ENCODE results near the gene PLPP3.
A peak's percentile ranks its signal among the peaks of the same experiment; 100 is the strongest.

PLPP3 gene

GRCh38 chr1:56446531-56447098 is 132.7 kb downstream of the PLPP3 start (continued):
- TF ChIP-seq ZNF600 (tag by site-specific recombination; IDR thresholded peaks at IDR 0.05) (peak; percentile 48; the same call in 1 of the 2 replicates), ZNF544 (tag by site-specific recombination; IDR thresholded peaks at IDR 0.05) (no peak), HIC1 (tag by site-specific recombination; IDR thresholded peaks at IDR 0.05) (no peak), MEIS1 (CRISPR knock-in tag; IDR thresholded peaks at IDR 0.05; ENCODE audit: borderline replicate concordance) (no peak), ZNF529 (tag by site-specific recombination; IDR thresholded peaks at IDR 0.05; ENCODE audit: insufficient replicate concordance) (no peak), ZNF133 (tag by site-specific recombination; IDR thresholded peaks at IDR 0.05) (no peak), YY1 (tag by site-specific recombination; IDR thresholded peaks at IDR 0.05) (no peak), SP2 (tag by site-specific recombination; IDR thresholded peaks at IDR 0.05) (no peak), TRIM28 (IDR thresholded peaks at IDR 0.05; ENCODE audit: borderline replicate concordance, low read length) (no peak), ZNF18 (tag by site-specific recombination; IDR thresholded peaks at IDR 0.05) (no peak), ZNF354C (tag by site-specific recombination; IDR thresholded peaks at IDR 0.05; ENCODE audit: borderline replicate concordance, low read depth) (no peak), KLF10 (tag by site-specific recombination; IDR thresholded peaks at IDR 0.05) (0 out of 2 replicates have a peak, but pooled peaks have one; percentile 15), ZNF610 (tag by site-specific recombination; IDR thresholded peaks at IDR 0.05; ENCODE audit: borderline replicate concordance) (no peak), ZNF670 (tag by site-specific recombination; IDR thresholded peaks at IDR 0.05; ENCODE audit: low read depth) (no peak), PRDM10 (tag by site-specific recombination; IDR thresholded peaks at IDR 0.05) (peak; percentile 79), ZNF560 (tag by site-specific recombination; IDR thresholded peaks at IDR 0.05; ENCODE audit: borderline replicate concordance) (no peak), ZSCAN16 (tag by site-specific recombination; IDR thresholded peaks at IDR 0.05) (no peak), ZEB2 (tag by site-specific recombination; IDR thresholded peaks at IDR 0.05) (peak; percentile 63; the same call in 1 of the 2 replicates), WT1 (tag by site-specific recombination; IDR thresholded peaks at IDR 0.05) (peak; percentile 98), ZNF398 (tag by site-specific recombination; IDR thresholded peaks at IDR 0.05) (no peak), ZNF335 (tag by site-specific recombination; conservative IDR thresholded peaks at IDR 0.05) (no peak), ZNF341 (tag by site-specific recombination; IDR thresholded peaks at IDR 0.05; ENCODE audit: low read depth) (0 out of 2 replicates have a peak, but pooled peaks have one; percentile 17), ZNF514 (tag by site-specific recombination; IDR thresholded peaks at IDR 0.05) (no peak), ZNF48 (tag by site-specific recombination; IDR thresholded peaks at IDR 0.05) (no peak), ZBTB17 (tag by site-specific recombination; IDR thresholded peaks at IDR 0.05) (no peak), ZBTB7A (tag by site-specific recombination; IDR thresholded peaks at IDR 0.05; ENCODE audit: low read depth) (no peak), ZNF404 (tag by site-specific recombination; IDR thresholded peaks at IDR 0.05) (no peak), ZNF248 (tag by site-specific recombination; IDR thresholded peaks at IDR 0.05) (no peak), ZNF146 (tag by site-specific recombination; IDR thresholded peaks at IDR 0.05) (no peak), ZNF843 (tag by site-specific recombination; IDR thresholded peaks at IDR 0.05) (peak; percentile 34; the same call in 1 of the 2 replicates), GLIS1 (tag by site-specific recombination; IDR thresholded peaks at IDR 0.05) (peak; percentile 54), ZSCAN5A (tag by site-specific recombination; IDR thresholded peaks at IDR 0.05) (no peak)

Measured in HEK293 (cell line).